A204.1 (cell line): ENCODE measurements around the gene ABHD2.
"Not testable (repeated sequence)": the region's sequence is repeated elsewhere in the genome, so short reads cannot be mapped to it uniquely, and the experiment has no call there.

Experiments used
- FAIRE-seq: peaks from 2 replicates; lab custom pipeline; 2012; peaks lifted over from hg19 to GRCh38; lab: Jason Lieb, UNC

ABHD2 gene

GRCh38 chr15:89075846-89076245, 12.4 kb upstream of the ABHD2 start:
- FAIRE-seq, result no peak

GRCh38 chr15:89077750-89078149, 10.5 kb upstream of the ABHD2 start:
- FAIRE-seq, result no peak

- FAIRE-seq, result no peak
Observed at GRCh38 chr15:89078851-89079810, 9.1 kb upstream of the ABHD2 start.

- FAIRE-seq, result no peak
Observed at GRCh38 chr15:89081878-89082277, 6.4 kb upstream of the ABHD2 start.

- no peak for FAIRE-seq
Observed at GRCh38 chr15:89083246-89083645, 5.0 kb upstream of the ABHD2 start.

- FAIRE-seq, result no peak
Observed at GRCh38 chr15:89085289-89085926, 2.8 kb upstream of the ABHD2 start.

GRCh38 chr15:89085933-89086332, 2.3 kb upstream of the ABHD2 start:
- not testable (repeated sequence) for FAIRE-seq

- FAIRE-seq, result not testable (repeated sequence)
Observed at GRCh38 chr15:89086390-89086789, 1.9 kb upstream of the ABHD2 start.

GRCh38 chr15:89087161-89087829, 961 bp upstream of the ABHD2 start:
- no peak for FAIRE-seq

GRCh38 chr15:89088605-89089315, 504 bp downstream of the ABHD2 start:
- FAIRE-seq, result no peak

GRCh38 chr15:89089316-89090230, 1.3 kb downstream of the ABHD2 start:
- FAIRE-seq, result no peak

- no peak for FAIRE-seq
Observed at GRCh38 chr15:89090791-89091626, 2.8 kb downstream of the ABHD2 start.

GRCh38 chr15:89091627-89092220, 3.5 kb downstream of the ABHD2 start:
- no peak for FAIRE-seq

- FAIRE-seq, result no peak
Observed at GRCh38 chr15:89093509-89093908, 5.3 kb downstream of the ABHD2 start.

GRCh38 chr15:89095073-89095472, 6.8 kb downstream of the ABHD2 start:
- FAIRE-seq, result no peak

GRCh38 chr15:89095556-89095955, 7.3 kb downstream of the ABHD2 start:
- no peak for FAIRE-seq

GRCh38 chr15:89096664-89097063, 8.4 kb downstream of the ABHD2 start:
- no peak for FAIRE-seq

- no peak for FAIRE-seq
Observed at GRCh38 chr15:89097313-89097712, 9.1 kb downstream of the ABHD2 start.

- no peak for FAIRE-seq
Observed at GRCh38 chr15:89098281-89098680, 10.0 kb downstream of the ABHD2 start.

- no peak for FAIRE-seq
Observed at GRCh38 chr15:89099968-89100367, 11.7 kb downstream of the ABHD2 start.
